Lower leg skin (tissue), 4 donors: ENCODE data around the gene ARHGAP19. TPM values are rescaled to one million over a fixed set of nuclear protein-coding genes. Genes with fewer than 3 reads are reported as not detected.

Source experiments
- DNase-seq, 2 donors: peaks; one replicate each; pipeline ENCODE4 v3.0.0-alpha.2; 2019; ENCODE audit warnings: low spot score in 2 of 2
- H3K4me3 ChIP-seq: fragments of 200-600 bp; sonication (generic); 2 replicates; pipeline ENCODE4 v1.5.1; 2017; ENCODE audit warnings: mild to moderate bottlenecking, low read depth; ENCODE audit not compliant: poor library complexity, severe bottlenecking
- CTCF ChIP-seq, 3 donors: fragments of 450-650 bp; IDR thresholded peaks; one replicate each; pipeline ENCODE4 v1.5.1; 2016; ENCODE audit warnings: antibody characterized with exemption in 3 of 3, mild to moderate bottlenecking in 3 of 3, moderate library complexity in 2 of 3
- POLR2A ChIP-seq, 2 donors: fragments of 450-650 bp; IDR thresholded peaks; one replicate each; pipeline ENCODE4 v1.6.1; 2016 to 2017; ENCODE audit warnings: antibody characterized with exemption in 2 of 2, mild to moderate bottlenecking in 1 of 2, moderate library complexity in 1 of 2
- WGBS, 2 donors: methylation state at CpG; one replicate each; pipeline ENCODE4 v1.1.5; 2018; 5-methylcytosine and 5-hydroxymethylcytosine counted together
- intact Hi-C: fragments of 100-400 bp; cut with DNase I; formaldehyde crosslinking; loops from one replicate; pipeline ENCODE4 v1.15.0; 2023; ENCODE audit warnings: low total_unique reads
- total RNA-seq, 4 donors: library from RNA; depleted of rRNA; stranded (reverse); fragments of >200 nt; gene quantifications; one replicate each; pipeline ENCODE4 v1.1.0, GENCODE V29; 2016

The ARHGAP19 gene
- total RNA-seq, 4 donors from 2014 or later = 7.7 to 8.5 (median 8.2) TPM

GRCh38 chr10:97228130-97228774, 64.2 kb downstream of the ARHGAP19 start:
- no peak overlapping the region for H3K4me3 ChIP-seq
- no peak for TF ChIP-seq CTCF (IDR thresholded peaks at IDR 0.05)
- no peak for TF ChIP-seq POLR2A (IDR thresholded peaks at IDR 0.05)
- WGBS, 2 donors = 75 to 83% methylated on average over 3 of the region's 3 CpGs
- no peak for DNase-seq
- intact Hi-C loops = no loop called here

- intact Hi-C loops = no loop called here
- no peak for DNase-seq
- TF ChIP-seq POLR2A (IDR thresholded peaks at IDR 0.05) (no peak), CTCF (IDR thresholded peaks at IDR 0.05) (no peak)
- no peak overlapping the region for H3K4me3 ChIP-seq
- WGBS, 2 donors = 93 to 95% methylated on average over 4 of the region's 4 CpGs
Observed at GRCh38 chr10:97226398-97226797, 66.0 kb downstream of the ARHGAP19 start.

- intact Hi-C loops = no loop called here
- WGBS, 2 donors = 83 to 87% methylated on average over 4 of the region's 4 CpGs
- DNase-seq = no peak
- TF ChIP-seq POLR2A (IDR thresholded peaks at IDR 0.05) (no peak), CTCF (IDR thresholded peaks at IDR 0.05) (no peak)
- no peak overlapping the region for H3K4me3 ChIP-seq
Observed at GRCh38 chr10:97224483-97225435, 67.7 kb downstream of the ARHGAP19 start.

- no peak for DNase-seq
- H3K4me3 ChIP-seq = no peak overlapping the region
- intact Hi-C loops = no loop called here
- WGBS, 2 donors = 95% methylated on average over 6 of the region's 6 CpGs
- no peak for TF ChIP-seq POLR2A (IDR thresholded peaks at IDR 0.05)
- no peak for TF ChIP-seq CTCF (IDR thresholded peaks at IDR 0.05)
Observed at GRCh38 chr10:97222326-97222961, 70.0 kb downstream of the ARHGAP19 start.

GRCh38 chr10:97220355-97220754, 72.1 kb downstream of the ARHGAP19 start:
- TF ChIP-seq CTCF (IDR thresholded peaks at IDR 0.05) = no peak
- no peak for TF ChIP-seq POLR2A (IDR thresholded peaks at IDR 0.05)
- intact Hi-C loops = no loop called here
- 93 to 97% methylated on average over 3 of the region's 3 CpGs for WGBS, 2 donors
- DNase-seq = no peak
- H3K4me3 ChIP-seq = no peak overlapping the region
